ENCODE data around the gene HUS1B.
"Not testable (repeated sequence)": the region's sequence is repeated elsewhere in the genome, so short reads cannot be mapped to it uniquely, and the experiment has no call there.

The HUS1B gene

GRCh38 chr6:656460-657252 is at the start of gene HUS1B:
HUS1B (minus strand) TSS chr6:657100; CDS start chr6:656944, 156 bp downstream.
- Mint-ChIP-seq H3K27me3 (no peaks in the 10 kb centered on the region), H3K36me3 (ENCODE audit: low read depth) (peaks cover 42% of the 10 kb centered on the region), H3K27ac (no peak within 1 kb of the TSS), H3K9me3 (peaks cover 6% of the 10 kb centered on the region), H3K4me3 (no peak within 1 kb of the TSS), H3K4me1 (ENCODE audit: low read depth) (peaks cover 54% of the 10 kb centered on the region)
- DNase-seq, result no peak

GRCh38 chr6:706146-706545 is 49.2 kb upstream of the HUS1B start:
- Mint-ChIP-seq H3K9me3 (no peaks in the 10 kb centered on the region), H3K27me3 (peaks cover 5% of the 10 kb centered on the region), H3K4me3 (no peak overlapping the region), H3K27ac (no peak overlapping the region), H3K4me1 (ENCODE audit: low read depth) (peaks cover 20% of the 10 kb centered on the region), H3K36me3 (ENCODE audit: low read depth) (peaks cover 3% of the 10 kb centered on the region)
- DNase-seq, result no peak

- no peak for DNase-seq
- no peak overlapping the region for H3K4me3 Mint-ChIP-seq
Observed at GRCh38 chr6:705047-705446, 48.1 kb upstream of the HUS1B start.

GRCh38 chr6:704046-704445 is 47.1 kb upstream of the HUS1B start:
- DNase-seq, result no peak
- H3K4me3 Mint-ChIP-seq, result no peak overlapping the region
- H3K27me3 Mint-ChIP-seq, result peaks cover 5% of the 10 kb centered on the region
- H3K4me1 Mint-ChIP-seq (ENCODE audit: low read depth), result peaks cover 3% of the 10 kb centered on the region
- H3K36me3 Mint-ChIP-seq (ENCODE audit: low read depth), result no peaks in the 10 kb centered on the region
- H3K27ac Mint-ChIP-seq, result no peak overlapping the region
- H3K9me3 Mint-ChIP-seq, result no peaks in the 10 kb centered on the region

More at GRCh38 chr6:705047-705446, 48.1 kb upstream of the HUS1B start:
- Mint-ChIP-seq H3K9me3 (no peaks in the 10 kb centered on the region), H3K27me3 (peaks cover 5% of the 10 kb centered on the region), H3K4me1 (ENCODE audit: low read depth) (peaks cover 10% of the 10 kb centered on the region), H3K36me3 (ENCODE audit: low read depth) (no peaks in the 10 kb centered on the region), H3K27ac (no peak overlapping the region)

- H3K27me3 Mint-ChIP-seq, result peaks cover 5% of the 10 kb centered on the region
- H3K36me3 Mint-ChIP-seq (ENCODE audit: low read depth), result no peaks in the 10 kb centered on the region
- H3K4me3 Mint-ChIP-seq, result no peak overlapping the region
- H3K27ac Mint-ChIP-seq, result no peak overlapping the region
- no peak for DNase-seq
- H3K9me3 Mint-ChIP-seq, result no peaks in the 10 kb centered on the region
- peaks cover 3% of the 10 kb centered on the region for H3K4me1 Mint-ChIP-seq (ENCODE audit: low read depth)
Observed at GRCh38 chr6:703552-703951, 46.7 kb upstream of the HUS1B start.

GRCh38 chr6:701700-702479 is 45.0 kb upstream of the HUS1B start:
- H3K27me3 Mint-ChIP-seq, result peaks cover 3% of the 10 kb centered on the region
- H3K36me3 Mint-ChIP-seq (ENCODE audit: low read depth), result no peaks in the 10 kb centered on the region
- no peak overlapping the region for H3K27ac Mint-ChIP-seq

GRCh38 chr6:701215-701614 is 44.3 kb upstream of the HUS1B start:
- DNase-seq, result no peak
- Mint-ChIP-seq H3K27ac (no peak overlapping the region), H3K36me3 (ENCODE audit: low read depth) (no peaks in the 10 kb centered on the region), H3K9me3 (no peaks in the 10 kb centered on the region), H3K4me3 (no peak overlapping the region), H3K4me1 (ENCODE audit: low read depth) (peaks cover 3% of the 10 kb centered on the region), H3K27me3 (no peaks in the 10 kb centered on the region)

More at GRCh38 chr6:701700-702479, 45.0 kb upstream of the HUS1B start:
- Mint-ChIP-seq H3K4me1 (ENCODE audit: low read depth) (peaks cover 3% of the 10 kb centered on the region), H3K9me3 (no peaks in the 10 kb centered on the region), H3K4me3 (no peak overlapping the region)
- DNase-seq, result no peak

- no peak overlapping the region for H3K4me3 Mint-ChIP-seq
- DNase-seq, result no peak
- H3K36me3 Mint-ChIP-seq (ENCODE audit: low read depth), result no peaks in the 10 kb centered on the region
- H3K27ac Mint-ChIP-seq, result no peak overlapping the region
- H3K9me3 Mint-ChIP-seq, result no peaks in the 10 kb centered on the region
- peaks cover 3% of the 10 kb centered on the region for H3K4me1 Mint-ChIP-seq (ENCODE audit: low read depth)
- no peaks in the 10 kb centered on the region for H3K27me3 Mint-ChIP-seq
Observed at GRCh38 chr6:700490-700889, 43.6 kb upstream of the HUS1B start.

GRCh38 chr6:699319-699718 is 42.4 kb upstream of the HUS1B start:
- H3K9me3 Mint-ChIP-seq, result no peaks in the 10 kb centered on the region
- no peaks in the 10 kb centered on the region for H3K27me3 Mint-ChIP-seq
- H3K4me1 Mint-ChIP-seq (ENCODE audit: low read depth), result peaks cover 2% of the 10 kb centered on the region
- no peak overlapping the region for H3K4me3 Mint-ChIP-seq
- no peak overlapping the region for H3K27ac Mint-ChIP-seq
- DNase-seq, result no peak
- H3K36me3 Mint-ChIP-seq (ENCODE audit: low read depth), result no peaks in the 10 kb centered on the region

GRCh38 chr6:694431-695126 is 37.7 kb upstream of the HUS1B start:
- not testable (repeated sequence) for H3K27me3 Mint-ChIP-seq; H3K36me3 Mint-ChIP-seq (ENCODE audit: low read depth); H3K9me3 Mint-ChIP-seq; H3K4me3 Mint-ChIP-seq; H3K27ac Mint-ChIP-seq; DNase-seq
- H3K4me1 Mint-ChIP-seq (ENCODE audit: low read depth), result peaks cover 29% of the 10 kb centered on the region

- Mint-ChIP-seq H3K9me3 (no peaks in the 10 kb centered on the region), H3K27me3 (no peaks in the 10 kb centered on the region), H3K36me3 (ENCODE audit: low read depth) (peaks cover 9% of the 10 kb centered on the region), H3K27ac (no peak overlapping the region), H3K4me3 (peak overlapping the region; percentile 90), H3K4me1 (ENCODE audit: low read depth) (peaks cover 33% of the 10 kb centered on the region)
- no peak for DNase-seq
Observed at GRCh38 chr6:693723-694009, 36.8 kb upstream of the HUS1B start.

- H3K27me3 Mint-ChIP-seq, result no peaks in the 10 kb centered on the region
- H3K36me3 Mint-ChIP-seq (ENCODE audit: low read depth), result peaks cover 9% of the 10 kb centered on the region
- H3K4me1 Mint-ChIP-seq (ENCODE audit: low read depth), result peaks cover 33% of the 10 kb centered on the region
- no peaks in the 10 kb centered on the region for H3K9me3 Mint-ChIP-seq
- peak within 1 kb of the TSS; percentile 91 for H3K27ac Mint-ChIP-seq
- DNase-seq, result peak; percentile 90
- H3K4me3 Mint-ChIP-seq, result peak within 1 kb of the TSS; percentile 90
Observed at GRCh38 chr6:692858-693722, 36.2 kb upstream of the HUS1B start, which contains the start of gene EXOC2. EXOC2 (minus strand) TSS chr6:693139; CDS start chr6:637818, 55,321 bp downstream.

- peak; percentile 85 for DNase-seq
- Mint-ChIP-seq H3K4me3 (peak overlapping the region; percentile 90), H3K9me3 (no peaks in the 10 kb centered on the region), H3K27ac (peak overlapping the region; percentile 91), H3K27me3 (no peaks in the 10 kb centered on the region), H3K36me3 (ENCODE audit: low read depth) (peaks cover 9% of the 10 kb centered on the region), H3K4me1 (ENCODE audit: low read depth) (peaks cover 33% of the 10 kb centered on the region)
Observed at GRCh38 chr6:692356-692851, 35.5 kb upstream of the HUS1B start.

- Mint-ChIP-seq H3K27ac (no peak overlapping the region), H3K36me3 (ENCODE audit: low read depth) (peaks cover 18% of the 10 kb centered on the region), H3K4me3 (no peak overlapping the region), H3K27me3 (no peaks in the 10 kb centered on the region), H3K4me1 (ENCODE audit: low read depth) (peaks cover 45% of the 10 kb centered on the region), H3K9me3 (no peaks in the 10 kb centered on the region)
- DNase-seq, result no peak
Observed at GRCh38 chr6:689223-689622, 32.3 kb upstream of the HUS1B start.

Measured in activated T-cell treated with anti-CD3 and anti-CD28 coated beads, Interleukin-2, amount 50 U/mL, for 24 hours (primary cell).